Progenitor cell of endocrine pancreas (in vitro differentiated cells): ENCODE measurements around the gene ICAM5. TPM values are rescaled to one million over a fixed set of nuclear protein-coding genes. Genes with fewer than 3 reads are reported as not detected.

Experiments
- DNase-seq: peaks from one replicate; pipeline ENCODE4 v3.0.0; 2021; ENCODE audit warnings: low spot score; ENCODE audit not compliant: unreplicated experiment
- H3K27ac Mint-ChIP-seq: 2 replicates; pipeline ENCODE4 v1.8.0; 2021; ENCODE audit warnings: mild to moderate bottlenecking, moderate library complexity, mixed read lengths
- H3K27me3 Mint-ChIP-seq: 2 replicates; pipeline ENCODE4 v1.8.0; 2021; ENCODE audit warnings: mixed read lengths
- H3K36me3 Mint-ChIP-seq: 2 replicates; pipeline ENCODE4 v1.8.0; 2022; ENCODE audit warnings: mixed read lengths; ENCODE audit not compliant: insufficient read depth
- H3K4me1 Mint-ChIP-seq: 2 replicates; pipeline ENCODE4 v1.8.0; 2021; ENCODE audit warnings: low read depth, mixed read lengths
- H3K4me3 Mint-ChIP-seq: 2 replicates; pipeline ENCODE4 v1.8.0; 2021; ENCODE audit warnings: low read depth, mild to moderate bottlenecking, moderate library complexity, mixed read lengths
- H3K9me3 Mint-ChIP-seq: 2 replicates; pipeline ENCODE4 v1.8.0; 2021; ENCODE audit warnings: low read depth, mixed read lengths
- CTCF ChIP-seq: fragments of 200-600 bp; sonication (generic); IDR thresholded peaks from one replicate; pipeline ENCODE4 v1.5.0; 2021; ENCODE audit warnings: antibody characterized with exemption, mild to moderate bottlenecking; ENCODE audit not compliant: unreplicated experiment
- total RNA-seq: library from RNA; stranded (reverse); gene quantifications from 2 replicates; pipeline ENCODE4 v1.2.1, GENCODE V29; 2021

Gene ICAM5
- total RNA-seq, 1 donor from 2014 or later, result not detected

DNA sequence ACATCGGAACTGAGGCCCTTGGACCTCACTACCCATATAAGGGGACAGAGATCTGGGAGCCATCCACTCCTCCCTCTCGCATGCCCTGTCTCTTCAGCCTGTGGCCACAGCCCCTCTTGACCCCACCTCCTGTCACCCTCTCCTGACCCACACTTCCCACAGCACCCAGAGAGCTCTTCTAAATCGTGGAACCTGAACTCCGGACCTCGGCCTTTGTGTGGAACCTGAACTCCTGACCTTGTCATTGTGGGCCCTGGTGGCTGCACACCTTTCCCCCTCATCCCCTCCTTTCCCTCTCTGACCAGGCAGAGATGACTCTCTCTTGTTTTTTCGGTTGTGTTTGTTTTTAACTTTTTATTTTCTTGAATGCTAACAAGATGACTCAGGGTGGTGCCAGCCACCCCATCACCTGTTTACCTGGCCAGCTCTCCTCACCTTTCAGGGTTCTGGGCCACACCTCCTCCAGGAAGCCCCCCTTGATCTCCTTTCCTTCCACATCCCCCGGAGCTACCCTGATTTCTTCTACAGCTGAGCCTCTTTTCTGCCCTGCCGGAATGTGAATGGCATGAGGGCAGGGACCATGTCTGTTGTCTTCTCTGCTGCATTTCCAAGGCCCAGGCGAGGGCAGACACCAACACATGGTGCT lies 32.7 kb upstream of the ICAM5 start:
- peaks cover 3% of the 10 kb centered on the region for H3K4me1 Mint-ChIP-seq
- TF ChIP-seq CTCF, result no peak
- peak overlapping the region; percentile 39 for H3K27ac Mint-ChIP-seq
- no peaks in the 10 kb centered on the region for H3K27me3 Mint-ChIP-seq
- DNase-seq, result no peak
- no peaks in the 10 kb centered on the region for H3K9me3 Mint-ChIP-seq
- H3K4me3 Mint-ChIP-seq, result no peak overlapping the region
- H3K36me3 Mint-ChIP-seq, result peaks cover 14% of the 10 kb centered on the region

DNA sequence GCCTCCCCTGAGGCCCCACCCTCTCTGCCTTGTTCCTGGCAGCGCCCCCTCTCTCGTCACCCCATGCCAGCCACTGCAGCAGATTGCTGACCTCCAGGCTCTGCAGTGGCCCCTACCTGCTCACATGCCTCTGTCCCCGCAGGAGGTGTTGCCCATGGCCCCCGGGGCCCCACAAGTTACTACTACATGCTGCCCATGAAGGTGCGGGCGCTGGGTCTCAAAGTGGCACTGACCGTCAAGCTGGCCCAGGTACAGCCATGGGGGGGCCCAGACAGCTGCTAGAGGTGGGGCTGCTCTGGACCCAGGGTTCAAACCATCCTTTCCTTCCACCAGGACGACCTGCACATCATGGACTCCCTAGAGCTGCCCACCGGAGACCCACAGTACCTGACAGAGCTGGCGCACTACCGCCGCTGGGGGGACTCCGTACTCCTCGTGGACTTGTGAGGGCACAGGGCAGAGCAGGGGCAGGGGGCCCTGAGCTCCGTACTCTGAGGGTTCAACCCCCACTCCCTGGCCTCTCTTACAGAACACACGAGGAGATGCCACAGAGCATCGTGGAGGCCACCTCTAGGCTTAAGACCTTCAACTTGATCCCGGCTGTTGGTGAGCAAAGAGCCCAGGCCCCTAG lies 31.6 kb upstream of the ICAM5 start:
- H3K27me3 Mint-ChIP-seq, result no peaks in the 10 kb centered on the region
- no peak for TF ChIP-seq CTCF
- no peaks in the 10 kb centered on the region for H3K4me1 Mint-ChIP-seq
- DNase-seq, result no peak
- no peak overlapping the region for H3K4me3 Mint-ChIP-seq
- no peak overlapping the region for H3K27ac Mint-ChIP-seq
- peaks cover 14% of the 10 kb centered on the region for H3K36me3 Mint-ChIP-seq
- H3K9me3 Mint-ChIP-seq, result no peaks in the 10 kb centered on the region

DNA sequence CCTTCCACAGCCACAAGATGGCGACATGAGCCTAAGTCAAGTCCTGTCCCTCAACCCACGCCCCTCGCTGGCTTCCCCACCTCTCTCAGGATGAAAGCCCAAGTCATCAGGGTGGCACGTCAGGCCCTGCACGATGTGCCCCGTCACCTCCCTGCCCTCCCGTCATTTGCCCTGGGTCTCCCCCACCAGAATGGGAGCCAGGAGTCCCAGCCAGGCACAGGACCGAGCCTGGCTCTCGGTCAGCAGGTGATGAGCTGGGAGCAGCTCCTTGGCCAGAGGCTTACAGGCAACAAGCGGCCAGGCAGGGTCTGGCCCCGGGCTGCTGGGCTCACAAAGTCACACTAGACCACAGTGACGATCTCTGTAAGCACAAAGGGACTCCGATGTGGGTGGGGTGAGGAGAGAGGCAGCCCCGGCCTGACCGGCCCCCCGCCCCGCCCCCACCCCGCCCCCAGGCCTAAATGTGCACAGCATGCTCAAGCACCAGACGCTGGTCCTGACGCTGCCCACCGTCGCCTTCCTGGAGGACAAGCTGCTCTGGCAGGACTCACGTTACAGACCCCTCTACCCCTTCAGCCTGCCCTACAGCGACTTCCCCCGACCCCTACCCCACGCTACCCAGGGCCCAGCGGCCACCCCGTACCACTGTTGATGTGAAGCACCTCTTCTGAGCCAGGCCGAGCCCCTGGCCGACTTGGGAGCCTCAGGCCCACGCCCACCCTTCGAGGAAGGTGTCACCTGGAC lies 30.4 kb upstream of the ICAM5 start:
- H3K27me3 Mint-ChIP-seq, result no peaks in the 10 kb centered on the region
- H3K4me1 Mint-ChIP-seq, result no peaks in the 10 kb centered on the region
- peaks cover 12% of the 10 kb centered on the region for H3K36me3 Mint-ChIP-seq
- TF ChIP-seq CTCF, result peak; percentile 71
- peak; percentile 84 for DNase-seq
- no peak overlapping the region for H3K27ac Mint-ChIP-seq
- H3K9me3 Mint-ChIP-seq, result no peaks in the 10 kb centered on the region
- H3K4me3 Mint-ChIP-seq, result no peak overlapping the region

GRCh38 chr19:10260141-10260584 lies 29.6 kb upstream of the ICAM5 start:
- H3K4me3 Mint-ChIP-seq, result no peak overlapping the region
- no peaks in the 10 kb centered on the region for H3K9me3 Mint-ChIP-seq
- H3K27ac Mint-ChIP-seq, result no peak overlapping the region
- no peaks in the 10 kb centered on the region for H3K4me1 Mint-ChIP-seq
- peaks cover 11% of the 10 kb centered on the region for H3K36me3 Mint-ChIP-seq
- no peak for DNase-seq
- TF ChIP-seq CTCF, result no peak
- no peaks in the 10 kb centered on the region for H3K27me3 Mint-ChIP-seq

DNA sequence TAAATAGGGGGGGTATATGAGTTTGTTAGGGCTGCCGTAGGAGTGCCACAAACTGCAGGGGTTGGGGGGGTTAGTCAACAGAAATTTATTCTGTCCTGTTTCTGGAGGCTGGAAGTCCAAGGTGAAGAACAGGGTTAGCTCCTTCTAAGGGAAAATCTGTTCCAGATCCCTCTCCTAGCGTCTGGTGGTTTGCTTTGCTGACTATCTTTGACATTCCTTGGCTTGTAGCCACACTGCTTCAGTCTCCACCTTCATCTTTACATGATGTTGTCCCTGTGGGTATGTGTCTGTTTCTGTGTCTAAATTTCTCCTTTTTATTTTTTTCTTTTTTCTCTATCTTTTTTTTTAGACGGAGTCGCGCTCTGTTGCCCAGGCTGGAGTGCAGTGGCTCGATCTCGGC lies 27.0 kb upstream of the ICAM5 start:
- DNase-seq, result no peak
- TF ChIP-seq CTCF, result no peak
- Mint-ChIP-seq H3K4me1 (no peaks in the 10 kb centered on the region), H3K27ac (no peak overlapping the region), H3K27me3 (peaks cover 3% of the 10 kb centered on the region), H3K9me3 (no peaks in the 10 kb centered on the region), H3K36me3 (peaks cover 2% of the 10 kb centered on the region), H3K4me3 (no peak overlapping the region)
